ENCODE results near the gene GAA.

GRCh38 chr17:80083136-80083661, 18.2 kb upstream of the GAA start:
- no peak for TF ChIP-seq POLR2A (IDR thresholded peaks at IDR 0.05)
- no peak for TF ChIP-seq CTCF (IDR thresholded peaks at IDR 0.05)
- TF ChIP-seq POLR2AphosphoS5 (IDR thresholded peaks at IDR 0.05): no peak

Measured in breast epithelium (tissue), 3 donors.